ENCODE measurements around the gene CDK5.
"Not testable (repeated sequence)": the region's sequence is repeated elsewhere in the genome, so short reads cannot be mapped to it uniquely, and the experiment has no call there.

The CDK5 gene

DNA sequence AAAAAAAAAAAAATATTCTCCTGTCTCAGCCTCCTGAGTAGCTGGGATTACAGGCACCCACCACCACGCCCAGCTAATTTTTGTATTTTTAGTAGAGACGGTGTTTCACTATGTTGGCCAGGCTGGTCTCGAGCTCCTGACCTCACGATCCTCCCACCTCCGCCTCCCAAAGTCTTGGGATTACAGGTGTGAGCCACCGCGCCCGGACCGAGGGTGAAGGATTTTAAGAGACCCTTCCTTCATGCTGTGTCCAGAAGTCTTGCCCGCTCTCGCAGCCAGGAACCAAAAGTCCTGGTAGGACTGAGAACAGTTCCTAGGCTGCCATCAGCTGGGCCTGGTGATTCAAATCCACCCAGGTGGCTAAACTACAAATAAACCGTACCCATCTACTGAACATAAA lies 46.1 kb downstream of the CDK5 start:
- not testable (repeated sequence) for H4K91ac ChIP-seq (ENCODE audit: low read depth, low read length); H3K4ac ChIP-seq (ENCODE audit: low read depth, low read length); H2AK5ac ChIP-seq (ENCODE audit: low read length)

GRCh38 chr7:151011097-151011409 lies 46.6 kb downstream of the CDK5 start:
- H3K27ac ChIP-seq (ENCODE audit: low read depth, low read length) = no peak overlapping the region
- H3K79me1 ChIP-seq (ENCODE audit: low read length) = peaks cover 12% of the 10 kb centered on the region
- no peak overlapping the region for H3K4me3 ChIP-seq (ENCODE audit: low read depth, low read length)
- H4K91ac ChIP-seq (ENCODE audit: low read depth, low read length) = peak overlapping the region; percentile 75
- no peaks in the 10 kb centered on the region for H3K79me2 ChIP-seq (ENCODE audit: control insufficient read depth, insufficient read depth, low read length, poor library complexity)
- H3K9ac ChIP-seq (ENCODE audit: low read length) = no peak overlapping the region
- H3K23ac ChIP-seq (ENCODE audit: low read length) = no peak overlapping the region
- H3K4me1 ChIP-seq (ENCODE audit: control insufficient read depth in 1 of 2, insufficient read depth in 2 of 2, low read length in 2 of 2) = peaks cover 33 to 42% of the 10 kb centered on the region in 2 experiments
- no peaks in the 10 kb centered on the region for H3K27me3 ChIP-seq (ENCODE audit: insufficient read depth, low read length)
- H3K9me3 ChIP-seq (ENCODE audit: insufficient read depth, low read depth, low read length) = peaks cover 4% of the 10 kb centered on the region
- H4K12ac ChIP-seq (ENCODE audit: low read depth, low read length) = no peak overlapping the region
- H3K4me2 ChIP-seq (ENCODE audit: low read length) = no peak overlapping the region
- no peak overlapping the region for H2AK5ac ChIP-seq (ENCODE audit: low read length)
- H3K14ac ChIP-seq (ENCODE audit: low read length) = no peak overlapping the region
- H3K4ac ChIP-seq (ENCODE audit: low read depth, low read length) = no peak overlapping the region
- DNase-seq = no peak
- no peak overlapping the region for H2AFZ ChIP-seq (ENCODE audit: insufficient read depth, low read length, poor library complexity)
- H2BK5ac ChIP-seq (ENCODE audit: low read depth, low read length, poor library complexity) = no peak overlapping the region
- no peak overlapping the region for H2BK120ac ChIP-seq (ENCODE audit: insufficient read depth, low read length, poor library complexity)
- WGBS (ENCODE audit: extremely low coverage, insufficient coverage, insufficient read length) = no CpG with 5 or more reads among the region's 1 CpG
- no peaks in the 10 kb centered on the region for H3K36me3 ChIP-seq (ENCODE audit: control insufficient read depth in 1 of 2, insufficient read depth in 2 of 2, low read length in 2 of 2)
- peak overlapping the region; percentile 68 for H2BK12ac ChIP-seq (ENCODE audit: low read length)
- H4K8ac ChIP-seq (ENCODE audit: low read depth, low read length) = no peak overlapping the region
- no peak overlapping the region for H3K18ac ChIP-seq (ENCODE audit: low read length)

More for the DNA sequence above, 46.1 kb downstream of the CDK5 start:
- not testable (repeated sequence) for H3K27ac ChIP-seq (ENCODE audit: low read depth, low read length); H2BK120ac ChIP-seq (ENCODE audit: insufficient read depth, low read length, poor library complexity); H2BK5ac ChIP-seq (ENCODE audit: low read depth, low read length, poor library complexity); H3K4me2 ChIP-seq (ENCODE audit: low read length); H2AFZ ChIP-seq (ENCODE audit: insufficient read depth, low read length, poor library complexity); H4K8ac ChIP-seq (ENCODE audit: low read depth, low read length); H3K36me3 ChIP-seq (ENCODE audit: control insufficient read depth in 1 of 2, insufficient read depth in 2 of 2, low read length in 2 of 2); H3K9ac ChIP-seq (ENCODE audit: low read length); H3K27me3 ChIP-seq (ENCODE audit: insufficient read depth, low read length); H3K79me2 ChIP-seq (ENCODE audit: control insufficient read depth, insufficient read depth, low read length, poor library complexity); H3K4me3 ChIP-seq (ENCODE audit: low read depth, low read length); H2BK12ac ChIP-seq (ENCODE audit: low read length); DNase-seq; H3K23ac ChIP-seq (ENCODE audit: low read length); H4K12ac ChIP-seq (ENCODE audit: low read depth, low read length); H3K18ac ChIP-seq (ENCODE audit: low read length); H3K9me3 ChIP-seq (ENCODE audit: insufficient read depth, low read depth, low read length); H3K14ac ChIP-seq (ENCODE audit: low read length)
- no CpG with 5 or more reads among the region's 12 CpGs for WGBS (ENCODE audit: extremely low coverage, insufficient coverage, insufficient read length)
- Histone ChIP-seq H3K79me1 (ENCODE audit: low read length) (peaks cover 12% of the 10 kb centered on the region), H3K4me1 (ENCODE audit: control insufficient read depth in 1 of 2, insufficient read depth in 2 of 2, low read length in 2 of 2) (peaks cover 33 to 42% of the 10 kb centered on the region in 2 experiments)

GRCh38 chr7:151010307-151011096 lies 47.2 kb downstream of the CDK5 start:
- H3K79me2 ChIP-seq (ENCODE audit: control insufficient read depth, insufficient read depth, low read length, poor library complexity) = no peaks in the 10 kb centered on the region
- H3K4ac ChIP-seq (ENCODE audit: low read depth, low read length) = no peak overlapping the region
- H3K27me3 ChIP-seq (ENCODE audit: insufficient read depth, low read length) = no peaks in the 10 kb centered on the region
- peaks cover 33 to 42% of the 10 kb centered on the region in 2 experiments for H3K4me1 ChIP-seq (ENCODE audit: control insufficient read depth in 1 of 2, insufficient read depth in 2 of 2, low read length in 2 of 2)
- peak overlapping the region; percentile 45 for H2AK5ac ChIP-seq (ENCODE audit: low read length)
- no peak overlapping the region for H3K23ac ChIP-seq (ENCODE audit: low read length)
- H3K9me3 ChIP-seq (ENCODE audit: insufficient read depth, low read depth, low read length) = peaks cover 4% of the 10 kb centered on the region
- H3K27ac ChIP-seq (ENCODE audit: low read depth, low read length) = no peak overlapping the region
- no peak for DNase-seq
- peak overlapping the region; percentile 19 for H3K14ac ChIP-seq (ENCODE audit: low read length)
- H3K79me1 ChIP-seq (ENCODE audit: low read length) = peaks cover 12% of the 10 kb centered on the region
- peak overlapping the region; percentile 75 for H4K91ac ChIP-seq (ENCODE audit: low read depth, low read length)
- no peak overlapping the region for H4K12ac ChIP-seq (ENCODE audit: low read depth, low read length)
- H2BK120ac ChIP-seq (ENCODE audit: insufficient read depth, low read length, poor library complexity) = peak overlapping the region; percentile 40
- H2BK12ac ChIP-seq (ENCODE audit: low read length) = peak overlapping the region; percentile 68
- peak overlapping the region; percentile 23 for H3K18ac ChIP-seq (ENCODE audit: low read length)
- no peaks in the 10 kb centered on the region for H3K36me3 ChIP-seq (ENCODE audit: control insufficient read depth in 1 of 2, insufficient read depth in 2 of 2, low read length in 2 of 2)
- H3K9ac ChIP-seq (ENCODE audit: low read length) = no peak overlapping the region
- H3K4me3 ChIP-seq (ENCODE audit: low read depth, low read length) = no peak overlapping the region
- H2AFZ ChIP-seq (ENCODE audit: insufficient read depth, low read length, poor library complexity) = peak overlapping the region; percentile 8
- peak overlapping the region; percentile 7 for H2BK5ac ChIP-seq (ENCODE audit: low read depth, low read length, poor library complexity)
- WGBS (ENCODE audit: extremely low coverage, insufficient coverage, insufficient read length) = no CpG with 5 or more reads among the region's 18 CpGs
- peak overlapping the region; percentile 5 for H4K8ac ChIP-seq (ENCODE audit: low read depth, low read length)
- peak overlapping the region; percentile 23 for H3K4me2 ChIP-seq (ENCODE audit: low read length)

DNA sequence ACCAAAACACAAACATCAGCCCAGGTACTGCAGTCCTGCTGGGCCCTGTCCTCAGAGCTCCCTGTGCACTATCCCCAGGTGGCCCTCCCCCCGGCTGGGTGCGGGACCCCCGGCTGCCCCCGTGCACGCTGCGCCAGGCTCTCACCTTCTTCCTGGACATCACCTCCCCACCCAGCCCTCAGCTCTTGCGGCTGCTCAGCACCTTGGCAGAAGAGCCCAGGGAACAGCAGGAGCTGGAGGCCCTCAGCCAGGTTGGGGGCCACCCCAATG lies 47.7 kb downstream of the CDK5 start:
- Histone ChIP-seq H4K8ac (ENCODE audit: low read depth, low read length) (no peak overlapping the region), H3K79me2 (ENCODE audit: control insufficient read depth, insufficient read depth, low read length, poor library complexity) (no peaks in the 10 kb centered on the region), H2AK5ac (ENCODE audit: low read length) (no peak overlapping the region), H3K27ac (ENCODE audit: low read depth, low read length) (no peak overlapping the region), H3K27me3 (ENCODE audit: insufficient read depth, low read length) (no peaks in the 10 kb centered on the region), H3K9me3 (ENCODE audit: insufficient read depth, low read depth, low read length) (peaks cover 4% of the 10 kb centered on the region), H4K91ac (ENCODE audit: low read depth, low read length) (peak overlapping the region; percentile 3), H3K23ac (ENCODE audit: low read length) (no peak overlapping the region), H3K18ac (ENCODE audit: low read length) (no peak overlapping the region), H4K12ac (ENCODE audit: low read depth, low read length) (no peak overlapping the region), H3K36me3 (ENCODE audit: control insufficient read depth in 1 of 2, insufficient read depth in 2 of 2, low read length in 2 of 2) (no peaks in the 10 kb centered on the region), H3K4me1 (ENCODE audit: control insufficient read depth in 1 of 2, insufficient read depth in 2 of 2, low read length in 2 of 2) (peaks cover 33 to 42% of the 10 kb centered on the region in 2 experiments), H2BK120ac (ENCODE audit: insufficient read depth, low read length, poor library complexity) (no peak overlapping the region), H2AFZ (ENCODE audit: insufficient read depth, low read length, poor library complexity) (no peak overlapping the region), H3K4ac (ENCODE audit: low read depth, low read length) (no peak overlapping the region), H2BK12ac (ENCODE audit: low read length) (no peak overlapping the region), H3K79me1 (ENCODE audit: low read length) (peaks cover 12% of the 10 kb centered on the region), H3K14ac (ENCODE audit: low read length) (no peak overlapping the region), H3K4me2 (ENCODE audit: low read length) (no peak overlapping the region), H3K4me3 (ENCODE audit: low read depth, low read length) (no peak overlapping the region), H2BK5ac (ENCODE audit: low read depth, low read length, poor library complexity) (no peak overlapping the region), H3K9ac (ENCODE audit: low read length) (no peak overlapping the region)
- no CpG with 5 or more reads among the region's 7 CpGs for WGBS (ENCODE audit: extremely low coverage, insufficient coverage, insufficient read length)
- DNase-seq = no peak
